Measurements from ENCODE around the gene CDH13.

GRCh38 chr16:83633286-83633685 lies 1006.5 kb downstream of the CDH13 start:
- TF ChIP-seq EZH2 (IDR thresholded peaks at IDR 0.05; ENCODE audit: borderline replicate concordance) = no peak
- TF ChIP-seq CTCF (IDR thresholded peaks at IDR 0.05; ENCODE audit: poor library complexity) = no peak
- TF ChIP-seq EZH2phosphoT487 (IDR thresholded peaks at IDR 0.05; ENCODE audit: low read depth, severe bottlenecking, unreplicated experiment) = no peak

Data from hepatocyte (in vitro differentiated cells).